ENCODE measurements around the gene SMYD3. TPM values are rescaled to one million over a fixed set of nuclear protein-coding genes. Genes with fewer than 3 reads are reported as not detected.

SMYD3 gene
- total RNA-seq, 2 experiments from 2014 or later = 18.1 to 26.8 TPM

DNA sequence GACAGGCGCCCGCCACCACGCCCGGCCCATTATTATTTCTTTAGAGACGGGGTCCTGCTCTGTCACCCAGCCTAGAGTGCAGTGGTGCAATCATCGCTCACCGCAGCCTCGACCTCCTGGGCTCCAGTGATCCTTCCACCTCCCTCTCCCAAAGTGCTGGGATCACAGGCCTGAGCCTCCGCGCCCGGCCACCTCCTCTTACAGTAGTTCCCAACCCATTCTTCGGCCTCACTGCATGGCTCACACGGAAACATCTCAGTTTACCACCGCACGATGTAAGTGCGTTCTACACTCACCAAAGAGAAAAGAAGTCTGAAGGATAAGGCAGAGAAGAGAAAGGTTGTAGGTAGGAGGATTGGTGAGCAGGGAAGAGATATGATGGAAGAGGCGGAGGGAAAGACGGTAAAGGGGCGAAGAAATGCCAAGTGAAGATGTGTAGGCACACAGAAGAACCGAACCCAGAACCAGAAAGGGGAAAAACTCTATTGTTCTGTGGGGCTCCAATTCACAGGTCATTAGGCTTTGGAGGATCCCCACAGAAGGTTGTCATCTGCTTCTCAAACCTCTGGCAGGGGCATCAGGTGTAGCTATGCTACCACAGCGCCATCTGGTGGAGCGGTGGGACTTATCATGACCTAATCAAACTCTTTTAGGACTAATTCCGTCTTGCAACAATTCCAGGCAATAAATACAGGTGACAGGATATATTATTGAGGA is 504.2 kb downstream of the SMYD3 start:
- Mint-ChIP-seq H3K27ac (no peak overlapping the region), H3K27me3 (no peaks in the 10 kb centered on the region), H3K36me3 (no peaks in the 10 kb centered on the region), H3K4me3 (peak overlapping the region; percentile 21), H3K9me3 (ENCODE audit: low read depth) (no peaks in the 10 kb centered on the region), H3K4me1 (no peaks in the 10 kb centered on the region)
- DNase-seq (peak; percentile 87), ATAC-seq (peak; percentile 74)
- CTCF ChIA-PET = interaction anchor here (0.7 to 4.2 kb wide), 7 partner anchors 12 to 849 kb away, joined by 3 to 20 read pairs (median 5); partner anchors contain the start of gene KIF26B

DNA sequence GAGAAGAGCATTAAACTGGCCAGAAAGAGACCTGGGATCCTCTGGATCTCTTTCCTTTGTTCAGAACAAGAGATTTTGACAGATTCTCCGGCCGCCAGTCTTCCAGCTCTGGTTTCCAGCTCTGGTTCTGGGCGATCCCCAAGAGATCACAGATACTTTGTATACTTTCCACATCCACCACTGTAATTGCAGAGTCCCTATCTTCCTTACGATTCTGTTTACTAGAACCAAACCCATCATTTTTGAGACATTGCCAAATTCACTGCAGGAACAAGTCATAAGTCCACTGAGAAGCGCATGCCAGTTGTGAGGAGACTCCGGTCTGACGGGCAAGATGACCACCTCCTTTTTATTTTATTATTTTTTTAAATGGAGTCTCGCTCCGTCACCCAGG is 505.2 kb downstream of the SMYD3 start:
- no peaks in the 10 kb centered on the region for H3K27me3 Mint-ChIP-seq
- H3K4me1 Mint-ChIP-seq = no peaks in the 10 kb centered on the region
- no peak overlapping the region for H3K4me3 Mint-ChIP-seq
- DNase-seq = no peak
- no peak for ATAC-seq
- H3K9me3 Mint-ChIP-seq (ENCODE audit: low read depth) = no peaks in the 10 kb centered on the region
- H3K27ac Mint-ChIP-seq = no peak overlapping the region
- CTCF ChIA-PET = interaction anchor here (1.8 kb wide), 1 partner anchor 849 kb away, joined by 6 read pairs; no protein-coding TSS in a partner anchor
- no peaks in the 10 kb centered on the region for H3K36me3 Mint-ChIP-seq

DNA sequence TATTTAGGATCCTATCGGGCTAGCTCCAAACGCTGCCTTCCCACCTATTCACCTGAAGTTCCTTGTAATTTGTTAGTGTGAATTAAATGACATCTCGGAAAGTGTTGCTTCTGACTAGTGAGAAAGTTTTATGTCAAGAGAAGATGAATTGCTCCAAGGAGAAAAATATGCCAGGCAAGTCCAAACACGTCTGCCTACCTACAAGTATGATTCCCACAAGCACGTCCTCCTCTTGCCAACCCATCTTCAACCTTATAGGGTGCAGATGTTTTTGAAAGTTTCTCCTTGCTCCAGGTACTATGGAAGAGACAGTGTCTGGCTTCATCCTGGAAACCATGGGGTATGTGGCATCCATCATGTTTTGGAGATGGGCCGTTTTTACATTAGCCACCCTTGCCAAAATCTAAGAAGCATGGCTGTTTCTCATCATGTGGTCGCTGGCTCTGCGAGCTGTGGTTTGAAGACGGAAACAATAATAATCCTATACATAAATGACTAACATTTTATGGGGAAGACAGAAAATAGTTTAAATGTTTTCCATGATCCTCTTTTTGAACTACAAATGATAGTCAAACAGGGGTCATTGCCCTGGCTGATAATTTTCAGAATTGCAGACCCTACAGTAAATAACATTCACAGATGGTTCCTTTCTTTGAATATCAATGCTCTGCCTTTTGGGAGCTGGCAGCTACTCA is 505.8 kb downstream of the SMYD3 start:
- Mint-ChIP-seq H3K4me3 (no peak overlapping the region), H3K36me3 (no peaks in the 10 kb centered on the region), H3K4me1 (no peaks in the 10 kb centered on the region), H3K27me3 (no peaks in the 10 kb centered on the region), H3K27ac (no peak overlapping the region), H3K9me3 (ENCODE audit: low read depth) (no peaks in the 10 kb centered on the region)
- ATAC-seq = no peak
- DNase-seq = no peak
- CTCF ChIA-PET = interaction anchor here (1.0 to 1.8 kb wide), 2 partner anchors 113 to 848 kb away, joined by 3 to 6 read pairs; no protein-coding TSS in a partner anchor

DNA sequence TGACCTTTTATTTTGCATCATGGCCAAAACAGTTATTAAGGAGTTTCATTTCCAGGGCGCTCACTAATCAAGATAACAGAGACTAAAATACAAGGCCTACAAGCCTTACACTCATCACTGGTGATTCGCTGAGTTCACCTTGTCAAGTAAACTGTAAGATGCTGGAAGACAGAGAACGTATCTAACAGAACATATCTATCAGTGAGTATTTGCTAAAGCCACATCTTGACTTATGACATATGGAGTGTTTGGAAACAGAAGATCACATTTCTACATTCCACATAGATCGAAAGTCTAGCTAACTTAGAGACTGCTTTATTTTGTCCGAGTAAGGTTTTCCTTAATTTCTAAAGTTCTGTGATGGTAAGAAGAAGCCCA is 506.5 kb downstream of the SMYD3 start:
- CTCF ChIA-PET = interaction anchor here (1.0 to 1.8 kb wide), 2 partner anchors 112 to 847 kb away, joined by 3 to 6 read pairs; no protein-coding TSS in a partner anchor
- H3K4me1 Mint-ChIP-seq = no peaks in the 10 kb centered on the region
- ATAC-seq = no peak

GRCh38 chr1:245999697-246000637 is 507.1 kb downstream of the SMYD3 start:
- Mint-ChIP-seq H3K9me3 (ENCODE audit: low read depth) (no peaks in the 10 kb centered on the region), H3K4me3 (no peak overlapping the region), H3K27ac (no peak overlapping the region), H3K36me3 (no peaks in the 10 kb centered on the region), H3K4me1 (no peaks in the 10 kb centered on the region), H3K27me3 (no peaks in the 10 kb centered on the region)
- ATAC-seq (no peak), DNase-seq (no peak)
- CTCF ChIA-PET = interaction anchor here (3.0 kb wide), 1 partner anchor 847 kb away, joined by 13 read pairs; no protein-coding TSS in a partner anchor

More for the DNA sequence above, 506.5 kb downstream of the SMYD3 start:
- no peaks in the 10 kb centered on the region for H3K27me3 Mint-ChIP-seq
- no peaks in the 10 kb centered on the region for H3K36me3 Mint-ChIP-seq
- DNase-seq = no peak
- no peak overlapping the region for H3K4me3 Mint-ChIP-seq
- no peak overlapping the region for H3K27ac Mint-ChIP-seq
- H3K9me3 Mint-ChIP-seq (ENCODE audit: low read depth) = no peaks in the 10 kb centered on the region

GRCh38 chr1:245997471-245998258 is 509.4 kb downstream of the SMYD3 start:
- Mint-ChIP-seq H3K4me1 (no peaks in the 10 kb centered on the region), H3K36me3 (no peaks in the 10 kb centered on the region), H3K9me3 (ENCODE audit: low read depth) (no peaks in the 10 kb centered on the region), H3K27me3 (no peaks in the 10 kb centered on the region), H3K27ac (no peak overlapping the region), H3K4me3 (no peak overlapping the region)
- CTCF ChIA-PET = interaction anchor here (3.0 kb wide), 1 partner anchor 845 kb away, joined by 13 read pairs; no protein-coding TSS in a partner anchor
- DNase-seq = no peak
- ATAC-seq = no peak

DNA sequence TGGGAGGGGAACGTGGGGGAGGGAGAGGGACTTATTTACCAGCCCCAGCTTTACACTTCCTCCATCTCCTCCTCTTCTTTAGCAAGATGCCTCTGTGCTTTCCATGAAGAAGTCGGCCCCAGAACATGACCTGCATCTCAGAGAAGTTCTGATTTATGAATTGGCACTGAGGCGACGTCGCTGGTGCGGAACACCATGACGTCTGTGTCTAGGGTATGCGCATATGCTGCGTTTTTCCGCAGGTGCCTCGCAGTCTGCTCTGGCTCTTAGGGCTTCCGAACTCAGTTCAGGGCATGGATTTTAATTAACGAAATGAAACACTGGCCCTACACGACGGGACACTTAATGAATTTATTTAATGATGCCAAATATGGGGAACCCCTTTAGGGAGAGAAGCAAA is 510.3 kb downstream of the SMYD3 start:
- Mint-ChIP-seq H3K4me1 (no peaks in the 10 kb centered on the region), H3K27me3 (no peaks in the 10 kb centered on the region), H3K27ac (no peak overlapping the region), H3K9me3 (ENCODE audit: low read depth) (no peaks in the 10 kb centered on the region), H3K36me3 (no peaks in the 10 kb centered on the region), H3K4me3 (no peak overlapping the region)
- CTCF ChIA-PET = no interaction called here
- ATAC-seq (no peak), DNase-seq (no peak)

GRCh38 chr1:245995474-245995873 is 511.6 kb downstream of the SMYD3 start:
- no peak for DNase-seq
- H3K27ac Mint-ChIP-seq = no peak overlapping the region
- no peaks in the 10 kb centered on the region for H3K36me3 Mint-ChIP-seq
- no peaks in the 10 kb centered on the region for H3K9me3 Mint-ChIP-seq (ENCODE audit: low read depth)
- CTCF ChIA-PET = no interaction called here
- ATAC-seq = no peak
- no peaks in the 10 kb centered on the region for H3K27me3 Mint-ChIP-seq
- H3K4me1 Mint-ChIP-seq = peaks cover 6% of the 10 kb centered on the region
- no peak overlapping the region for H3K4me3 Mint-ChIP-seq

DNA sequence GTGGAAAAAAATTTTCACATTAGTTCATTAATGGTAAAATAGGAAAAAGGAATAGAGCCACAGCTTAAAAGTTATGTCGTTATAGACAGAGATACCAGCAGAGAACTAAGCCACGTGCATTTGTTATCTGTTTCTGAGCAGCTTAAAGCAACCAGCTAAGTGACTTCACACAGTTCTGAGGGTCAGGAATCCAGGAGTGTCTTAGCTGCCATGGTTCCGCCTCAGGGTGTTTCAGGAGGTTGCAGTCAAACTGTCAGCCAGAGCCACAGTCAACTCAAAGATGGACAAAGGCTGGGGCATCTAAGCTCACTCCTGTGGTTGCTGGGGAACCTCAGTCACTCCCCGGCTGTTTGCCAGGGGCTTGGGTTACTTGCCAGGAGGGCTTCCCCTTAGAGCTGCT is 515.8 kb downstream of the SMYD3 start:
- CTCF ChIA-PET = interaction anchor here (0.6 to 0.9 kb wide), 2 partner anchors 12 to 14 kb away, joined by 3 read pairs; no protein-coding TSS in a partner anchor
- peaks cover 7% of the 10 kb centered on the region for H3K4me1 Mint-ChIP-seq
- no peak overlapping the region for H3K4me3 Mint-ChIP-seq

GRCh38 chr1:245990315-245991022 is 516.6 kb downstream of the SMYD3 start:
- DNase-seq (no peak), ATAC-seq (no peak)
- peaks cover 7% of the 10 kb centered on the region for H3K4me1 Mint-ChIP-seq
- H3K27ac Mint-ChIP-seq = no peak overlapping the region
- no peak overlapping the region for H3K4me3 Mint-ChIP-seq
- H3K36me3 Mint-ChIP-seq = no peaks in the 10 kb centered on the region
- no peaks in the 10 kb centered on the region for H3K9me3 Mint-ChIP-seq (ENCODE audit: low read depth)
- no peaks in the 10 kb centered on the region for H3K27me3 Mint-ChIP-seq
- CTCF ChIA-PET = interaction anchor here (0.6 to 1.1 kb wide), 3 partner anchors 13 to 837 kb away, joined by 3 read pairs; no protein-coding TSS in a partner anchor

More for the DNA sequence above, 515.8 kb downstream of the SMYD3 start:
- Mint-ChIP-seq H3K27me3 (no peaks in the 10 kb centered on the region), H3K36me3 (no peaks in the 10 kb centered on the region), H3K9me3 (ENCODE audit: low read depth) (no peaks in the 10 kb centered on the region), H3K27ac (no peak overlapping the region)
- DNase-seq = no peak
- no peak for ATAC-seq

- H3K27ac Mint-ChIP-seq = no peak overlapping the region
- H3K4me3 Mint-ChIP-seq = no peak overlapping the region
- CTCF ChIA-PET = no interaction called here
- no peaks in the 10 kb centered on the region for H3K27me3 Mint-ChIP-seq
- DNase-seq (no peak), ATAC-seq (no peak)
- H3K4me1 Mint-ChIP-seq = peaks cover 14% of the 10 kb centered on the region
- no peaks in the 10 kb centered on the region for H3K36me3 Mint-ChIP-seq
- H3K9me3 Mint-ChIP-seq (ENCODE audit: low read depth) = no peaks in the 10 kb centered on the region
Measured at GRCh38 chr1:245988393-245989078, 518.5 kb downstream of the SMYD3 start.
